K562 (cell line): ENCODE data around the gene COMP. TPM values are rescaled to one million over a fixed set of nuclear protein-coding genes. Genes with fewer than 3 reads are reported as not detected.

Experiments
- ATAC-seq: fragments of 200-7000 bp; cut with Tn5 transposase; 3 replicates; pipeline ENCODE4 v1.9.1; 2020; ENCODE audit warnings: moderate library complexity
- BruUV-seq: library from RNA; stranded (reverse); fragments of 400-500 nt; replicated peaks from 2 replicates; lab custom pipeline; 2021; lab: Mats Ljungman, UMichigan
- CTCF ChIA-PET: fragments of 300-600 bp; formaldehyde crosslinking; extraction: SDS; loops from one replicate; lab custom pipeline; 2021; ENCODE audit warnings: low intra/inter-chr PET ratio; lab: Yijun Ruan, JAX
- POLR2A ChIA-PET: fragments of 300-600, 350-650 bp; sonication (Branson Sonifier 250); formaldehyde crosslinking; extraction: SDS; loops from one replicate; lab custom pipeline; 2021; ENCODE audit warnings: antibody characterized with exemption, inconsistent platforms; lab: Yijun Ruan, JAX
- DNase-seq, 4 experiments: peaks; one replicate each; pipeline versions ENCODE4 v3.0.0 to v3.0.0-alpha.2; 2011 to 2018; ENCODE audit warnings: low spot score in 3 of 4, mixed read lengths in 3 of 4; ENCODE audit errors: extremely low read depth in 1 of 4
- FAIRE-seq: peaks from 2 replicates; lab custom pipeline; 2011; peaks lifted over from hg19 to GRCh38; lab: Jason Lieb, UNC
- H2AFZ ChIP-seq: 2 replicates; pipeline ENCODE4 v1.6.0; 2011; ENCODE audit warnings: low read depth, low read length, control low read depth, inconsistent platforms
- H3K27ac ChIP-seq: fragments of 200-600 bp; 3 replicates; pipeline ENCODE4 v1.8.0; 2011; ENCODE audit warnings: low read depth, mild to moderate bottlenecking, control low read depth, inconsistent platforms, low read length, moderate library complexity, mixed read lengths; ENCODE audit errors: extremely low read depth
- H3K27me3 ChIP-seq, 2 experiments: fragments of 300-600 bp in 1 of 2; 2 replicates in 1 of 2; 3 replicates in 1 of 2; pipeline versions ENCODE4 v1.6.0 to v1.8.0; 2011; ENCODE audit warnings: inconsistent platforms in 2 of 2, low read length in 2 of 2, mild to moderate bottlenecking in 1 of 2, mixed read lengths in 1 of 2, moderate library complexity in 1 of 2; ENCODE audit not compliant: control insufficient read depth in 2 of 2, insufficient read depth in 2 of 2
- H3K36me3 ChIP-seq: fragments of 300-600 bp; 3 replicates; pipeline ENCODE4 v1.8.0; 2011; ENCODE audit warnings: mild to moderate bottlenecking, low read length, inconsistent platforms; ENCODE audit not compliant: control insufficient read depth, insufficient read depth
- H3K4me1 ChIP-seq, 2 experiments: fragments of 200-600 bp in 1 of 2; replicated peaks in 1 of 2; 2 replicates in 1 of 2; 3 replicates in 1 of 2; pipeline versions ENCODE4 v1.5.1 to v1.8.0; 2011; ENCODE audit warnings: inconsistent platforms in 2 of 2, low read length in 2 of 2, mild to moderate bottlenecking in 1 of 2, mixed read lengths in 1 of 2, moderate library complexity in 1 of 2; ENCODE audit not compliant: control insufficient read depth in 2 of 2, insufficient read depth in 2 of 2
- H3K4me2 ChIP-seq: 2 replicates; pipeline ENCODE4 v1.6.1; 2011; ENCODE audit warnings: low read length, control low read depth, inconsistent platforms, mixed read lengths; ENCODE audit not compliant: insufficient read depth
- H3K4me3 ChIP-seq: fragments of 200-600 bp; sonication (generic), shearing (Covaris generic); 2 replicates; pipeline ENCODE4 v1.5.1; 2016; ENCODE audit warnings: control low read depth, inconsistent platforms
- H3K79me2 ChIP-seq: fragments of 200-600 bp; 3 replicates; pipeline ENCODE4 v1.8.0; 2011; ENCODE audit warnings: low read length, inconsistent platforms; ENCODE audit not compliant: control insufficient read depth, insufficient read depth
- H3K9ac ChIP-seq, 2 experiments: 2 replicates each; pipeline versions ENCODE4 v1.6.0 to v1.6.1; 2011; ENCODE audit warnings: low read depth in 2 of 2, low read length in 2 of 2, control low read depth in 1 of 2, inconsistent platforms in 1 of 2, mild to moderate bottlenecking in 1 of 2, mixed read lengths in 1 of 2; ENCODE audit not compliant: insufficient read depth in 1 of 2
- H3K9me1 ChIP-seq: one replicate; pipeline ENCODE4 v1.6.0; 2011; ENCODE audit warnings: inconsistent platforms, mild to moderate bottlenecking, low read length, moderate library complexity; ENCODE audit not compliant: control insufficient read depth, insufficient read depth
- H3K9me3 ChIP-seq: replicated peaks from 2 replicates; pipeline ENCODE4 v1.5.1; 2011; ENCODE audit warnings: low read depth, low read length, inconsistent platforms; ENCODE audit not compliant: control insufficient read depth, insufficient read depth
- H4K20me1 ChIP-seq: replicated peaks from 2 replicates; pipeline ENCODE4 v1.6.1; 2011; ENCODE audit warnings: low read length, inconsistent platforms, mixed read lengths; ENCODE audit not compliant: control insufficient read depth, insufficient read depth
- ARID4B ChIP-seq: sonication (generic); formaldehyde crosslinking; IDR thresholded peaks from 2 replicates; pipeline ENCODE4 v1.8.0; 2022; ENCODE audit warnings: mild to moderate bottlenecking, missing genetic modification reagents
- ATF6 ChIP-seq: sonication (generic); formaldehyde crosslinking; IDR thresholded peaks from 2 replicates; pipeline ENCODE4 v1.4.0; 2020; ENCODE audit warnings: mild to moderate bottlenecking, missing genetic modification reagents
- E4F1 ChIP-seq: fragments of 250-450 bp; sonication (Bioruptor Pico); IDR thresholded peaks from 2 replicates; pipeline ENCODE4 v1.5.0; 2021; ENCODE audit warnings: mild to moderate bottlenecking, borderline replicate concordance
- NR3C1 ChIP-seq: sonication (generic); formaldehyde crosslinking; IDR thresholded peaks from 2 replicates; pipeline ENCODE4 v1.8.1; 2022; ENCODE audit warnings: missing genetic modification reagents
- RBM34 ChIP-seq: fragments of 200-400 bp; formaldehyde crosslinking; IDR thresholded peaks from 2 replicates; pipeline ENCODE4 v1.6.1; 2018; ENCODE audit warnings: low read length, borderline replicate concordance; ENCODE audit not compliant: insufficient read depth
- SRSF9 ChIP-seq: fragments of 200-400 bp; formaldehyde crosslinking; IDR thresholded peaks from 2 replicates; pipeline ENCODE4 v1.6.1; 2017; ENCODE audit warnings: low read depth, low read length, borderline replicate concordance
- THRA ChIP-seq: fragments of 450-650 bp; IDR thresholded peaks from 2 replicates; pipeline ENCODE4 v1.6.1; 2017; ENCODE audit warnings: mild to moderate bottlenecking, moderate library complexity
- WGBS: fragments of 100-300 bp; shearing (Covaris generic); methylation state at CpG from one replicate; pipeline ENCODE4 v1.1.6; 2016; ENCODE audit warnings: low coverage, mixed read lengths; ENCODE audit not compliant: insufficient coverage; ENCODE audit errors: missing lambda C conversion rate; 5-methylcytosine and 5-hydroxymethylcytosine counted together
- in situ Hi-C: fragments of 300-500 bp; cut with MboI; formaldehyde crosslinking; loops from 4 replicates; pipeline ENCODE4 v1.15.0; 2018; ENCODE audit warnings: inconsistent platforms, mixed read lengths
- intact Hi-C: fragments of 100-400 bp; cut with micrococcal nuclease; formaldehyde crosslinking; loops from 2 replicates; pipeline ENCODE4 v1.14.2; 2022
- polyA plus RNA-seq, 8 experiments: library from polyadenylated mRNA; depleted of rRNA in 4 of 8; stranded (reverse) in 5 of 8; unstranded in 3 of 8; fragments of >200 nt; fragmentation: Nextera tagmentation in 2 of 8; fragmentation: Illumina TruSeq in 1 of 8; extraction: Ambion mirVana in 2 of 8; extraction: Trizol in 1 of 8; gene quantifications; 2 replicates each; pipeline versions ENCODE4 v1.2.1 to v1.2.3, GENCODE V29; 2011 to 2014; ENCODE audit warnings: inconsistent platforms in 1 of 8, missing spikeins in 1 of 8
- total RNA-seq, 7 experiments: library from RNA; depleted of rRNA in 6 of 7; stranded (reverse); fragments of >200 nt in 6 of 7; fragmentation: Illumina TruSeq in 2 of 7; extraction: Trizol in 2 of 7; gene quantifications; 2 replicates each; pipeline versions ENCODE4 v1.2.1 to v1.2.3, GENCODE V29; 2011 to 2021; ENCODE audit warnings: low replicate concordance in 1 of 7

COMP gene
- total and polyA plus RNA-seq, 9 of the 15 experiments (the other 6 are each of a cell fraction or from before 2014, with no cell fraction given), result 0.07 TPM; not detected in 8

- Histone ChIP-seq H3K79me2 (no peaks in the 10 kb centered on the region), H4K20me1 (peaks cover 30% of the 10 kb centered on the region; the same call in 1 of the 2 replicates), H3K27me3 (no peaks in the 10 kb centered on the region), H3K4me2 (no peak overlapping the region), H3K36me3 (no peaks in the 10 kb centered on the region), H3K9me3 (no peaks in the 10 kb centered on the region), H3K27ac (no peak overlapping the region), H3K9me1 (peaks cover 4% of the 10 kb centered on the region), H3K9ac (0 out of 4 replicates have a peak overlapping the region, but pooled peaks of 1 of the 2 experiments have one; percentile 28), H3K4me3 (no peak overlapping the region), H2AFZ (no peak overlapping the region), H3K4me1 (peaks cover 11 to 57% of the 10 kb centered on the region in 2 experiments)
- DNase-seq (no peak), ATAC-seq (no peak), FAIRE-seq (no peak)
- in situ Hi-C loops (no loop called here), intact Hi-C loops (no loop called here)
- ChIA-PET CTCF (no interaction called here), POLR2A (interaction anchor here (0.6 to 2.5 kb wide), 3 partner anchors 9 to 213 kb away, joined by 3 to 9 read pairs (median 4); no protein-coding TSS in a partner anchor)
- WGBS, result 76% methylated on average over 11 of the region's 11 CpGs
- TF ChIP-seq NR3C1 (CRISPR knock-in tag) (no peak), SRSF9 (no peak), RBM34 (no peak), THRA (no peak), ATF6 (no peak), E4F1 (no peak), ARID4B (CRISPR knock-in tag) (no peak)
- BruUV-seq, result no TSS peak
Observed at GRCh38 chr19:18733196-18733647, 57.9 kb downstream of the COMP start.
